SU-DHL-6 (cell line): ENCODE results near the gene PPP1CB.

Source experiments
- H2AFZ ChIP-seq: fragments of 200-600 bp; sonication (generic); 2 replicates; pipeline ENCODE4 v1.6.1; 2014; ENCODE audit warnings: low read depth, mild to moderate bottlenecking, moderate library complexity, mixed read lengths, antibody characterized with exemption, low read length; ENCODE audit not compliant: severe bottlenecking
- H3F3A ChIP-seq: fragments of 200-600 bp; shearing (Covaris generic); 2 replicates; pipeline ENCODE4 v1.6.0; 2016; ENCODE audit warnings: antibody characterized with exemption, mild to moderate bottlenecking; ENCODE audit not compliant: insufficient read depth
- H3K27ac ChIP-seq: fragments of 200-600 bp; sonication (generic); 2 replicates; pipeline ENCODE4 v1.5.1; 2016; ENCODE audit warnings: low read depth, mild to moderate bottlenecking, low read length, moderate library complexity, mixed read lengths
- H3K27me3 ChIP-seq: fragments of 200-600 bp; sonication (generic), shearing (Covaris generic); 2 replicates; pipeline ENCODE4 v1.6.0; 2014; ENCODE audit warnings: mild to moderate bottlenecking, low read length
- H3K36me3 ChIP-seq: fragments of 200-600 bp; sonication (generic); 2 replicates; pipeline ENCODE4 v1.6.1; 2014; ENCODE audit warnings: mild to moderate bottlenecking, low read length, mixed read lengths
- H3K4me2 ChIP-seq: fragments of 300-600, 200-600 bp; shearing (Covaris generic), sonication (generic); 2 replicates; pipeline ENCODE4 v1.6.0; 2014; ENCODE audit warnings: low read length, low read depth, mild to moderate bottlenecking; ENCODE audit not compliant: poor library complexity, severe bottlenecking
- H3K4me3 ChIP-seq: fragments of 200-600 bp; sonication (generic); 2 replicates; pipeline ENCODE4 v1.5.1; 2014; ENCODE audit warnings: antibody characterized with exemption, low read length, mild to moderate bottlenecking, mixed read lengths; ENCODE audit not compliant: insufficient read depth, poor library complexity, severe bottlenecking
- H3K79me2 ChIP-seq: fragments of 200-600 bp; sonication (generic); 2 replicates; pipeline ENCODE4 v1.6.1; 2014; ENCODE audit warnings: mild to moderate bottlenecking, low read length, moderate library complexity; ENCODE audit not compliant: insufficient read depth
- H3K9ac ChIP-seq: fragments of 200-600 bp; sonication (generic); 2 replicates; pipeline ENCODE4 v1.7.0; 2014; ENCODE audit warnings: mild to moderate bottlenecking, low read length
- H3K9me2 ChIP-seq: fragments of 200-600 bp; sonication (generic); replicated peaks from 2 replicates; pipeline ENCODE4 v1.6.1; 2014; ENCODE audit warnings: low read length; ENCODE audit not compliant: insufficient read depth
- H3K9me3 ChIP-seq: fragments of 200-600 bp; sonication (generic); 2 replicates; pipeline ENCODE4 v1.6.1; 2014; ENCODE audit warnings: low read length, mixed read lengths; ENCODE audit not compliant: insufficient read depth
- H4K20me1 ChIP-seq: fragments of 200-600 bp; sonication (generic); 2 replicates; pipeline ENCODE4 v1.6.1; 2014; ENCODE audit warnings: low read depth, mild to moderate bottlenecking, antibody characterized with exemption, low read length, moderate library complexity, mixed read lengths
- CTCF ChIP-seq: fragments of 200-600 bp; sonication (generic); IDR thresholded peaks from one replicate; pipeline ENCODE4 v1.5.1; 2017; ENCODE audit warnings: antibody characterized with exemption, mild to moderate bottlenecking, low read length, moderate library complexity; ENCODE audit not compliant: insufficient read depth, poor library complexity, severe bottlenecking
- EZH2phosphoT487 ChIP-seq: fragments of 200-600 bp; sonication (generic), shearing (Covaris generic); conservative IDR thresholded peaks from 2 replicates; pipeline ENCODE4 v1.6.1; 2018; ENCODE audit warnings: mild to moderate bottlenecking, antibody characterized with exemption, low read length, moderate library complexity, mixed read lengths

The PPP1CB gene

GRCh38 chr2:28705751-28706440 is 45.7 kb upstream of the PPP1CB start:
- no peak overlapping the region for H3K4me2 ChIP-seq

GRCh38 chr2:28707592-28707991 is 44.0 kb upstream of the PPP1CB start:
- Histone ChIP-seq H3K36me3 (no peaks in the 10 kb centered on the region), H3K9me3 (no peaks in the 10 kb centered on the region), H3K9me2 (no peaks in the 10 kb centered on the region), H3K27ac (no peak overlapping the region), H4K20me1 (no peaks in the 10 kb centered on the region), H3K79me2 (no peaks in the 10 kb centered on the region), H3K4me2 (no peak overlapping the region), H3F3A (no peaks in the 10 kb centered on the region), H3K27me3 (no peaks in the 10 kb centered on the region), H2AFZ (no peak overlapping the region), H3K4me3 (no peak overlapping the region), H3K9ac (no peak overlapping the region)
- TF ChIP-seq EZH2phosphoT487 (no peak), CTCF (no peak)

More at GRCh38 chr2:28705751-28706440, 45.7 kb upstream of the PPP1CB start:
- Histone ChIP-seq H2AFZ (no peak overlapping the region), H3K4me3 (no peak overlapping the region), H3K9me2 (no peaks in the 10 kb centered on the region), H3K9ac (no peak overlapping the region), H3F3A (no peaks in the 10 kb centered on the region), H4K20me1 (no peaks in the 10 kb centered on the region), H3K79me2 (no peaks in the 10 kb centered on the region), H3K27ac (no peak overlapping the region), H3K36me3 (no peaks in the 10 kb centered on the region), H3K9me3 (no peaks in the 10 kb centered on the region), H3K27me3 (no peaks in the 10 kb centered on the region)
- TF ChIP-seq EZH2phosphoT487 = no peak
- TF ChIP-seq CTCF = no peak

- Histone ChIP-seq H4K20me1 (no peaks in the 10 kb centered on the region), H3K9ac (no peak overlapping the region), H3K4me2 (no peak overlapping the region), H3K9me2 (no peaks in the 10 kb centered on the region), H3K36me3 (no peaks in the 10 kb centered on the region), H3K27me3 (no peaks in the 10 kb centered on the region), H3K9me3 (no peaks in the 10 kb centered on the region), H3K27ac (no peak overlapping the region), H3K4me3 (no peak overlapping the region), H2AFZ (no peak overlapping the region), H3F3A (no peaks in the 10 kb centered on the region), H3K79me2 (no peaks in the 10 kb centered on the region)
- TF ChIP-seq EZH2phosphoT487 = no peak
- TF ChIP-seq CTCF = no peak
Observed at GRCh38 chr2:28709101-28709500, 42.5 kb upstream of the PPP1CB start.
